OCI-LY1 (cell line): ENCODE measurements around the gene ZBTB43.
"Not testable (repeated sequence)": the region's sequence is repeated elsewhere in the genome, so short reads cannot be mapped to it uniquely, and the experiment has no call there.

Experiments used
- H2AFZ ChIP-seq: fragments of 200-600 bp; sonication (generic), shearing (Covaris generic); 2 replicates; pipeline ENCODE4 v1.6.0; 2014; ENCODE audit warnings: antibody characterized with exemption, mild to moderate bottlenecking, low read length
- H3F3A ChIP-seq: fragments of 200-600 bp; sonication (generic), shearing (Covaris generic); 2 replicates; pipeline ENCODE4 v1.6.0; 2014; ENCODE audit warnings: mild to moderate bottlenecking, antibody characterized with exemption, low read length, moderate library complexity; ENCODE audit not compliant: insufficient read depth
- H3K27ac ChIP-seq: fragments of 200-600 bp; sonication (generic); 2 replicates; pipeline ENCODE4 v1.5.1; 2014; ENCODE audit warnings: low read length, mixed run types, mild to moderate bottlenecking, low read depth; ENCODE audit not compliant: poor library complexity, severe bottlenecking
- H3K27me3 ChIP-seq: fragments of 200-600 bp; sonication (generic); 2 replicates; pipeline ENCODE4 v1.6.0; 2014; ENCODE audit warnings: antibody characterized with exemption, mild to moderate bottlenecking, low read length, moderate library complexity; ENCODE audit not compliant: insufficient read depth
- H3K36me3 ChIP-seq: fragments of 200-600 bp; sonication (generic); 2 replicates; pipeline ENCODE4 v1.6.1; 2014; ENCODE audit warnings: mild to moderate bottlenecking, antibody characterized with exemption, low read length, moderate library complexity, mixed read lengths; ENCODE audit not compliant: insufficient read depth
- H3K4me1 ChIP-seq: fragments of 200-600 bp; sonication (generic); 2 replicates; pipeline ENCODE4 v1.5.1; 2014; ENCODE audit warnings: mild to moderate bottlenecking, low read length, moderate library complexity; ENCODE audit not compliant: insufficient read depth, severe bottlenecking
- H3K4me2 ChIP-seq: fragments of 200-600 bp; sonication (generic), shearing (Covaris generic); 2 replicates; pipeline ENCODE4 v1.6.1; 2014; ENCODE audit warnings: low read length
- H3K4me3 ChIP-seq: fragments of 200-600 bp; sonication (generic); 2 replicates; pipeline ENCODE4 v1.5.1; 2014; ENCODE audit warnings: low read length, low read depth, mild to moderate bottlenecking, mixed read lengths; ENCODE audit not compliant: poor library complexity, severe bottlenecking
- H3K79me2 ChIP-seq: fragments of 200-600 bp; shearing (Covaris generic); 2 replicates; pipeline ENCODE4 v1.6.1; 2016; ENCODE audit warnings: mixed run types, low read length, mixed read lengths; ENCODE audit not compliant: insufficient read depth
- H3K9ac ChIP-seq: fragments of 200-600 bp; sonication (generic), shearing (Covaris generic); 2 replicates; pipeline ENCODE4 v1.6.1; 2014; ENCODE audit warnings: mild to moderate bottlenecking, low read length, mixed read lengths
- H3K9me2 ChIP-seq: fragments of 200-600 bp; sonication (generic), shearing (Covaris generic); 2 replicates; pipeline ENCODE4 v1.6.1; 2014; ENCODE audit warnings: low read depth, mild to moderate bottlenecking, low read length, mixed read lengths
- H3K9me3 ChIP-seq: fragments of 200-600 bp; shearing (Covaris generic); 2 replicates; pipeline ENCODE4 v1.6.1; 2014; ENCODE audit warnings: low read length, mixed read lengths
- H4K20me1 ChIP-seq: fragments of 200-600 bp; sonication (generic), shearing (Covaris generic); 2 replicates; pipeline ENCODE4 v1.6.0; 2016; ENCODE audit warnings: mild to moderate bottlenecking, low read length; ENCODE audit not compliant: insufficient read depth
- EZH2 ChIP-seq: fragments of 200-600 bp; sonication (generic), shearing (Covaris generic); IDR thresholded peaks from 2 replicates; pipeline ENCODE4 v1.8.0; 2017; ENCODE audit warnings: borderline replicate concordance, mixed run types, mild to moderate bottlenecking, antibody characterized with exemption, low read length, moderate library complexity, mixed read lengths
- TF ChIP-seq, protein P1 (sequence below): fragments of 200-600 bp; sonication (generic), shearing (Covaris generic); IDR thresholded peaks from 2 replicates; pipeline ENCODE4 v1.5.1; 2017; ENCODE audit warnings: mild to moderate bottlenecking, antibody characterized with exemption, low read length, moderate library complexity, mixed read lengths

Gene ZBTB43

DNA sequence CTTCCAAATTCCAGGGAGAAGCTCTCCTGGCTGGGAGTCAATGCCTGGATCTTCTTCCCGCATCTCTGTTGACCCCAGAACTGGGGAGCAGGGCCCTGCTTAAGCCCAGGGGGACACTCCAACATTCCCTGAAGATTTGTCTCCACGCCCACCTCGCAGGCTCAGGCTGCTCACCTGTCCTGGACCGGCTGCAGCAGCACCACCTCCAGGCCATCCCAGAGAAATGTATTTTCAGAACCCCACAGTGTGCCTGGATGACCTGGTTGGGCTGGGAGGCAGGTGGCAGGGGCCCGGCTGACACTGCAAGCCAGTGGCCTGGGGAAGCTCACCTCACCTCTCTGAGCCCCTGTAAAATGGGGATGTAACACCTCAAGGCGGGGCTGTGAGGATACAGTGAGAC lies 27.1 kb upstream of the ZBTB43 start:
- Histone ChIP-seq H3K27ac (no peak overlapping the region), H2AFZ (no peak overlapping the region), H3K36me3 (no peaks in the 10 kb centered on the region), H3K4me2 (no peak overlapping the region), H3F3A (no peaks in the 10 kb centered on the region), H3K9me3 (no peaks in the 10 kb centered on the region), H4K20me1 (no peaks in the 10 kb centered on the region), H3K4me3 (no peak overlapping the region), H3K4me1 (no peaks in the 10 kb centered on the region), H3K27me3 (0 out of 2 replicates have a peak, but pooled peaks cover 7% of the 10 kb centered on the region), H3K9ac (no peak overlapping the region), H3K9me2 (no peaks in the 10 kb centered on the region), H3K79me2 (no peaks in the 10 kb centered on the region)
- no peak for TF ChIP-seq EZH2
- TF ChIP-seq, protein P1, sequence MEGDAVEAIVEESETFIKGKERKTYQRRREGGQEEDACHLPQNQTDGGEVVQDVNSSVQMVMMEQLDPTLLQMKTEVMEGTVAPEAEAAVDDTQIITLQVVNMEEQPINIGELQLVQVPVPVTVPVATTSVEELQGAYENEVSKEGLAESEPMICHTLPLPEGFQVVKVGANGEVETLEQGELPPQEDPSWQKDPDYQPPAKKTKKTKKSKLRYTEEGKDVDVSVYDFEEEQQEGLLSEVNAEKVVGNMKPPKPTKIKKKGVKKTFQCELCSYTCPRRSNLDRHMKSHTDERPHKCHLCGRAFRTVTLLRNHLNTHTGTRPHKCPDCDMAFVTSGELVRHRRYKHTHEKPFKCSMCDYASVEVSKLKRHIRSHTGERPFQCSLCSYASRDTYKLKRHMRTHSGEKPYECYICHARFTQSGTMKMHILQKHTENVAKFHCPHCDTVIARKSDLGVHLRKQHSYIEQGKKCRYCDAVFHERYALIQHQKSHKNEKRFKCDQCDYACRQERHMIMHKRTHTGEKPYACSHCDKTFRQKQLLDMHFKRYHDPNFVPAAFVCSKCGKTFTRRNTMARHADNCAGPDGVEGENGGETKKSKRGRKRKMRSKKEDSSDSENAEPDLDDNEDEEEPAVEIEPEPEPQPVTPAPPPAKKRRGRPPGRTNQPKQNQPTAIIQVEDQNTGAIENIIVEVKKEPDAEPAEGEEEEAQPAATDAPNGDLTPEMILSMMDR: peak; percentile 29; the same call in 1 of the 2 replicates

DNA sequence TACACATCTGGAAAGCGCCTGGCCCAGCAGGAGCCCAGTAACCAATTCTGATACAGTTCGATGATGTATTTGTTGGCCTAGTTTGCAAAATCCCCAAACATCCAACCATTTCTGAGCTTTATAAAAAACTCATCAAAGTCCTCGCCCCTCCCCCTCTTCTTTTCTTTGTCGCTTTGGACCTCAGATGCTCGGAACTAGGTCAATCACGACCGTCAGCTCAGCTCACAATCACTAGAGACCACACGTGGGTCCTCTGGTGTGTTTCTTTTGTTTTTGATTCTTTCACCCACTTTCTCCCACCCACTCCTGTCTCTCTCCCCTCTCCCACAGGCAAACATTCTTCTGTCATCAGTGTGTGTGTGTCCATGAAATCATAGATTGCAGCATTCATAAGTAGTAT lies 26.7 kb upstream of the ZBTB43 start:
- Histone ChIP-seq H3K4me3 (no peak overlapping the region), H3K79me2 (no peaks in the 10 kb centered on the region), H3K27ac (no peak overlapping the region), H3K9me3 (no peaks in the 10 kb centered on the region), H3K4me1 (no peaks in the 10 kb centered on the region), H4K20me1 (no peaks in the 10 kb centered on the region), H3K36me3 (no peaks in the 10 kb centered on the region), H3F3A (no peaks in the 10 kb centered on the region), H2AFZ (no peak overlapping the region), H3K27me3 (0 out of 2 replicates have a peak, but pooled peaks cover 5% of the 10 kb centered on the region), H3K9ac (no peak overlapping the region), H3K9me2 (no peaks in the 10 kb centered on the region), H3K4me2 (no peak overlapping the region)
- TF ChIP-seq EZH2: no peak
- TF ChIP-seq, protein P1: no peak

DNA sequence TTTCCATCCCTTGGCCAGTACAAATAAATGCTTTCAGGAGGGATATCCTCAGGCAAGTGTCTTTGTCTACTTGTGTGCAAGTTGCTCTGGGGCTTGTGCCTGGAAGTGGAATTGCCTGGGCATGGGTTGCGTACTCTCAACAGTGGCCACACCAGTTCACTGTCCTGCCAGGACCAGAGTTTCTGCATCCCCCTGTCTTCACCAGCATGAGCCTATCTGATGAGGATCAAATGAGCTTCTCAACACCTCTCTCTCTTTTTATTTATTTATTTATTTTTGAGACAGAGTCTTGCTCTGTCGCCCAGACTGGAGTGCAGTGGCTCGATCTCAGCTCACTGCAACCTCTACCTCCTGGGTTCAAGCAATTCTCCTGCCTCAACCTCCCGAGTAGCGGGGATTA lies 26.1 kb upstream of the ZBTB43 start:
- not testable (repeated sequence) for H3K4me1 ChIP-seq, H2AFZ ChIP-seq, H3K27ac ChIP-seq, H3F3A ChIP-seq, H3K9me3 ChIP-seq, H4K20me1 ChIP-seq, H3K9me2 ChIP-seq, H3K36me3 ChIP-seq, H3K79me2 ChIP-seq, H3K4me2 ChIP-seq, H3K27me3 ChIP-seq, H3K4me3 ChIP-seq, H3K9ac ChIP-seq

DNA sequence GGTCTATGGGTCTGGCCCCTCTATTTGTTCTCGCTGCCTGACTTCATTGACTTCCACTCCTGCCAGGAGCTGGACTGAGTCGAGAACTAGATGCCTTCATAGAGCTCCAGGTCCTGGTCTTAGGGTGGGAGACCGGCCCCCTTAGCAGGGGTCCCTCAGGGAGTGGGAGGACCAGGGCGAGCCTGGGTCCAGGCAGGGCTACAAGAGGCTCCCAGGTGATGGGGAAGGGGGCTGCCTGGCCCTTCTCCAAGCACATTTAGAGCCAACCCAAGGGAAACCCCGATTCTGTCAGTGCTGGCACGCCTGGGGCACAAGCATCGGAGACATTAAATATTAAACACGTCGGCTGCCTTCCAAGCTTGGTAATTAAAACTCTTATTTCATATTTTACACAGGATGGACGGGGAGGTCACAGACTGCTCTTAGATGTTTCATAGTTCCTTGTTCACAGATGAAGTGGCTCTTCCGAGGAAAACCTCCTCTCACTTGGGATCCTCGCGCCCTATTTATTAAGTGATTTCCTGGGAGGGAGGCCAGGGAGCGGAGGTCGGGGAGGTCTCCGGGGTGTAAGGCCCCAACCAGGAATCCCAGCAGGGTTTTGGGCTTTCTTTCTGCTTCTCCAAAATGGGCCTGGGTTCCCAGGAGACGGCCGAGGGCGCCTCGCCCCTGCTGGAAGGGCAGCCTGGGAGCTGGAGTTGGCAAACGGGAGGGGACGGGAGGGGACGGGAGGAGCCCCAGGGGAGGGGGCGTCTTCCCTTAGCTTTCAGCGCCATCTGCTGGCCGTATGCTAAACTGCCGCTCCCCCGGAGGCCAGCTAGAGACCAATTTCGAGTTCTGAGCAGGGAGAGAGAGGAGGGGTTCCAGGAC lies 23.4 kb upstream of the ZBTB43 start:
- no peak overlapping the region for H3K27ac ChIP-seq
- peaks cover 10% of the 10 kb centered on the region; the same call in 1 of the 2 replicates for H3K27me3 ChIP-seq
- H2AFZ ChIP-seq: no peak overlapping the region
- no peak overlapping the region for H3K4me3 ChIP-seq
- H3K9me2 ChIP-seq: no peaks in the 10 kb centered on the region
- H3K4me1 ChIP-seq: no peaks in the 10 kb centered on the region
- H3K9ac ChIP-seq: no peak overlapping the region
- no peaks in the 10 kb centered on the region for H3F3A ChIP-seq
- TF ChIP-seq EZH2: no peak
- TF ChIP-seq, protein P1: peak; percentile 85
- H3K79me2 ChIP-seq: no peaks in the 10 kb centered on the region
- H3K9me3 ChIP-seq: no peaks in the 10 kb centered on the region
- H3K36me3 ChIP-seq: no peaks in the 10 kb centered on the region
- no peak overlapping the region for H3K4me2 ChIP-seq
- no peaks in the 10 kb centered on the region for H4K20me1 ChIP-seq
